Activated CD4-positive, alpha-beta T cell treated with anti-CD3 and anti-CD28 coated beads, Interleukin-2, amount 50 U/mL, for 48 hours (primary cell): ENCODE measurements around the gene CEP78.

Experiments used
- DNase-seq, 2 experiments: peaks; one replicate each; pipeline ENCODE4 v3.0.0-alpha.2; 2020

Gene CEP78

GRCh38 chr9:78291240-78291925, 55.5 kb downstream of the CEP78 start:
- DNase-seq = no peak

- DNase-seq = no peak
Observed at GRCh38 chr9:78292026-78292425, 56.2 kb downstream of the CEP78 start.

- peak in 1 of 2 experiments; percentile 17 for DNase-seq
Observed at GRCh38 chr9:78292716-78293497, 57.0 kb downstream of the CEP78 start.

- DNase-seq = no peak
Observed at GRCh38 chr9:78294290-78295176, 58.7 kb downstream of the CEP78 start.

GRCh38 chr9:78295177-78295575, 59.3 kb downstream of the CEP78 start:
- DNase-seq = no peak

GRCh38 chr9:78295731-78296130, 59.9 kb downstream of the CEP78 start:
- no peak for DNase-seq

- DNase-seq = peak; percentile 19
Observed at GRCh38 chr9:78296201-78296892, 60.5 kb downstream of the CEP78 start.

GRCh38 chr9:78296893-78297671, 61.2 kb downstream of the CEP78 start, which contains the start of gene PSAT1:
Gene PSAT1, plus strand, starts transcription at chr9:78297125. Its CDS starts 86 bp downstream, at chr9:78297211.
- DNase-seq = peak; percentile 88 to 92

GRCh38 chr9:78297672-78297961, 61.7 kb downstream of the CEP78 start:
- no peak for DNase-seq

- no peak for DNase-seq
Observed at GRCh38 chr9:78298046-78298765, 62.3 kb downstream of the CEP78 start.

GRCh38 chr9:78300209-78300608, 64.3 kb downstream of the CEP78 start:
- DNase-seq = no peak

- DNase-seq = no peak
Observed at GRCh38 chr9:78301466-78301865, 65.6 kb downstream of the CEP78 start.

GRCh38 chr9:78303377-78304062, 67.6 kb downstream of the CEP78 start:
- no peak for DNase-seq

- DNase-seq = no peak
Observed at GRCh38 chr9:78304357-78304756, 68.5 kb downstream of the CEP78 start.

- no peak for DNase-seq
Observed at GRCh38 chr9:78306222-78307076, 70.6 kb downstream of the CEP78 start.

GRCh38 chr9:78307360-78307759, 71.5 kb downstream of the CEP78 start:
- DNase-seq = no peak

- no peak for DNase-seq
Observed at GRCh38 chr9:78309066-78309465, 73.2 kb downstream of the CEP78 start.

GRCh38 chr9:78311075-78311474, 75.2 kb downstream of the CEP78 start:
- DNase-seq = no peak

- DNase-seq = no peak
Observed at GRCh38 chr9:78311886-78312524, 76.1 kb downstream of the CEP78 start.
